Endodermal cell (in vitro differentiated cells): ENCODE results near the gene PRRT3. TPM values are rescaled to one million over a fixed set of nuclear protein-coding genes. Genes with fewer than 3 reads are reported as not detected.
A peak's percentile ranks its signal among the peaks of the same experiment; 100 is the strongest.

ENCODE experiments used
- DNase-seq: peaks from one replicate; pipeline ENCODE4 v3.0.0-alpha.2; 2017
- H3K27ac ChIP-seq: 2 replicates; pipeline ENCODE4 v1.5.1; 2013; ENCODE audit warnings: mild to moderate bottlenecking, low read depth, low read length, moderate library complexity
- H3K27me3 ChIP-seq: 2 replicates; pipeline ENCODE4 v1.6.1; 2013; ENCODE audit warnings: mild to moderate bottlenecking, low read length, moderate library complexity; ENCODE audit not compliant: insufficient read depth, control insufficient read depth, poor library complexity, severe bottlenecking
- H3K36me3 ChIP-seq: 2 replicates; pipeline ENCODE4 v1.7.0; 2013; ENCODE audit warnings: mild to moderate bottlenecking, low read length, moderate library complexity; ENCODE audit not compliant: control insufficient read depth, insufficient read depth
- H3K4me1 ChIP-seq: one replicate; pipeline ENCODE4 v1.7.0; 2013; ENCODE audit warnings: low read length; ENCODE audit not compliant: control insufficient read depth, insufficient read depth
- H3K4me3 ChIP-seq: 2 replicates; pipeline ENCODE4 v1.5.1; 2013; ENCODE audit warnings: mild to moderate bottlenecking, low read length, moderate library complexity
- H3K9ac ChIP-seq: 2 replicates; pipeline ENCODE4 v1.6.1; 2013; ENCODE audit warnings: mild to moderate bottlenecking, low read length, moderate library complexity; ENCODE audit not compliant: poor library complexity, severe bottlenecking; ENCODE audit errors: extremely low read depth
- H3K9me3 ChIP-seq: 2 replicates; pipeline ENCODE4 v1.6.1; 2013; ENCODE audit warnings: mild to moderate bottlenecking, low read length, moderate library complexity; ENCODE audit not compliant: control insufficient read depth
- H3K27ac Mint-ChIP-seq: 2 replicates; pipeline ENCODE4 v1.8.0; 2020; ENCODE audit warnings: mixed read lengths
- H3K27me3 Mint-ChIP-seq: 2 replicates; pipeline ENCODE4 v1.8.0; 2021; ENCODE audit warnings: mild to moderate bottlenecking, mixed read lengths; ENCODE audit not compliant: insufficient read depth
- H3K36me3 Mint-ChIP-seq: 2 replicates; pipeline ENCODE4 v1.8.0; 2020; ENCODE audit warnings: low read depth, mixed read lengths
- H3K4me1 Mint-ChIP-seq: 2 replicates; pipeline ENCODE4 v1.8.0; 2020; ENCODE audit warnings: mixed read lengths
- H3K4me3 Mint-ChIP-seq: 2 replicates; pipeline ENCODE4 v1.8.0; 2020; ENCODE audit warnings: mild to moderate bottlenecking, moderate library complexity, mixed read lengths
- H3K9me3 Mint-ChIP-seq: 2 replicates; pipeline ENCODE4 v1.8.0; 2020; ENCODE audit warnings: mild to moderate bottlenecking, mixed read lengths
- WGBS, 2 experiments: methylation state at CpG; one replicate each; pipeline versions ENCODE4 v1.1.5 to v1.1.7; 2013; ENCODE audit warnings: missing lambda C conversion rate in 2 of 2, mixed read lengths in 1 of 2; ENCODE audit not compliant: insufficient coverage in 1 of 2, insufficient read length in 1 of 2; 5-methylcytosine and 5-hydroxymethylcytosine counted together
- total RNA-seq, 2 donors: library from RNA; stranded (reverse); fragmentation: NEBNext Ultra II Directional in 1 of 2; extraction: Animal tissue kit (Norgen Biotek cat#: 25700) in 1 of 2; gene quantifications; 2 replicates in 1 of 2; 3 replicates in 1 of 2; pipeline ENCODE4 v1.2.1, GENCODE V29; 2021
- TF ChIP-seq, protein P1 (sequence below): fragments of 200-600 bp; sonication (generic); conservative IDR thresholded peaks from 2 replicates; pipeline ENCODE4 v1.5.0; 2021; ENCODE audit warnings: antibody characterized with exemption, mild to moderate bottlenecking

PRRT3 gene
- total RNA-seq, 2 donors from 2014 or later: 7.4 to 11.3 TPM

DNA sequence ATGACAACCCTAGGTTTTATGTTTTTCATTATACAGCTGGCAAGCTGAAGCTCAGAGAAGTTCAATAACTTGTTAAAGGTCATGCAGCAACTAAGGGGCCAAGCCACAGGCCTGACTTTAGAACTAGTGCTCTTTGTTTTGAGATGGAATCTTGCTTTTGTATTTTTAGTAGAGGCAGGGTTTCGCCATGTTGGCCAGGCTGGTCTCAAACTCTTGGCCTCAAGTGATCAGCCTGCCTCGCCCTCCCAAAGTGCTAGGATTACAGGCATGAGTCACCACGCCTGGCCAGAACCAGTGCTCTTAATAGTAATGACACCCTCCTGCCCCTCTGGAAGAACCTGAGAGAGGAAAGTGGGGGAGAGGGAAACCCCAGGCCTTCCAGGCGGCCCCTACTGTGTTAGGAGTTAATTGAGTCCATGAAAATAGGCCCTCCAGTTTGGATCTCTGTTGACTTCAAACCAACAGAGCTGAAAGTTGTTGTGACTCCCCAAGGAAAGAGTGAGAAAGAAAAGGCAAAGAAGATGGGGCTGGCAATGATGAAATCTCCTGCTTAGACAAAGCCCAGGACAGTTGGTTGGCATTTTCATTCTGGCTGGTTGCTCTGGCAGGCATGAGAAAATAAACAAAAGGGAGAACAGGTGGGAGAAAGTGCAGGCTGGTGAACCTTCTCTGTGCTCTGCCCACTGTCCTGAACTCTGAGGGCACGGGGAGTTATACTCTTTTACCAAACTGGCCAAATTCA is 3.6 kb upstream of the PRRT3 start:
- WGBS, 2 experiments: 72 to 90% methylated on average over 3 to 5 of the region's 5 CpGs
- Mint-ChIP-seq H3K4me1 (peaks cover 13% of the 10 kb centered on the region), H3K27ac (no peak overlapping the region), H3K9me3 (no peaks in the 10 kb centered on the region), H3K36me3 (no peaks in the 10 kb centered on the region), H3K4me3 (no peak overlapping the region), H3K27me3 (peaks cover 11% of the 10 kb centered on the region)
- H3K4me3 ChIP-seq: no peak overlapping the region
- TF ChIP-seq, protein P1, sequence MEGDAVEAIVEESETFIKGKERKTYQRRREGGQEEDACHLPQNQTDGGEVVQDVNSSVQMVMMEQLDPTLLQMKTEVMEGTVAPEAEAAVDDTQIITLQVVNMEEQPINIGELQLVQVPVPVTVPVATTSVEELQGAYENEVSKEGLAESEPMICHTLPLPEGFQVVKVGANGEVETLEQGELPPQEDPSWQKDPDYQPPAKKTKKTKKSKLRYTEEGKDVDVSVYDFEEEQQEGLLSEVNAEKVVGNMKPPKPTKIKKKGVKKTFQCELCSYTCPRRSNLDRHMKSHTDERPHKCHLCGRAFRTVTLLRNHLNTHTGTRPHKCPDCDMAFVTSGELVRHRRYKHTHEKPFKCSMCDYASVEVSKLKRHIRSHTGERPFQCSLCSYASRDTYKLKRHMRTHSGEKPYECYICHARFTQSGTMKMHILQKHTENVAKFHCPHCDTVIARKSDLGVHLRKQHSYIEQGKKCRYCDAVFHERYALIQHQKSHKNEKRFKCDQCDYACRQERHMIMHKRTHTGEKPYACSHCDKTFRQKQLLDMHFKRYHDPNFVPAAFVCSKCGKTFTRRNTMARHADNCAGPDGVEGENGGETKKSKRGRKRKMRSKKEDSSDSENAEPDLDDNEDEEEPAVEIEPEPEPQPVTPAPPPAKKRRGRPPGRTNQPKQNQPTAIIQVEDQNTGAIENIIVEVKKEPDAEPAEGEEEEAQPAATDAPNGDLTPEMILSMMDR: no peak
- DNase-seq: no peak
- H3K9ac ChIP-seq: no peak overlapping the region
- H3K27me3 ChIP-seq: no peaks in the 10 kb centered on the region
- H3K27ac ChIP-seq: no peak overlapping the region
- H3K9me3 ChIP-seq: no peaks in the 10 kb centered on the region
- H3K36me3 ChIP-seq: no peaks in the 10 kb centered on the region
- H3K4me1 ChIP-seq: no peaks in the 10 kb centered on the region

DNA sequence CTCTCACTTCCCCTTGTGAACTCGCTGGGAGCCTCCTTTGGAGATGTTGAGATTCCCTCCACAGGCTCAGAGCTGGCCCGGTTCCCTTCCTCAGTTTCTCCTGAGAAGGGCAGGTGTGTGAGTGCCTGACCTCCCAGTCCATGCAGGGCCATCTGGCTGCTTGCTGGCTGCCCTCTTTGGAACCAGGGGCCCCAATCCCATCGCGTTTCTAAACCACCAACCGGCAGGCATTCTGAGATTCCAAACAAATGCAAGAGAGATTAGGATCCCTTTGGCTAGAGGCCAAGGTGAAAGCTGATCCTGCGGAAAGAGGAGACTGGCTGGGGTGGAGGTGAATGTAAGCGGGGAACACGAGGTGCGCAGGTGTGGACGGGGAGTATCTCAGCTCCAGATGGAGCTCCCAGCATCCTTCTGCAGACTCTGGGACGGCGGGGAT is 2.9 kb upstream of the PRRT3 start:
- H3K4me3 ChIP-seq: no peak overlapping the region
- H3K9me3 Mint-ChIP-seq: no peaks in the 10 kb centered on the region
- H3K36me3 Mint-ChIP-seq: no peaks in the 10 kb centered on the region
- no peak overlapping the region for H3K4me3 Mint-ChIP-seq
- no peak overlapping the region for H3K27ac ChIP-seq
- 38 to 45% methylated on average over 7 to 12 of the region's 12 CpGs for whole genome bisulfite sequencing, 2 experiments
- H3K27ac Mint-ChIP-seq: no peak overlapping the region
- H3K4me1 Mint-ChIP-seq: peaks cover 13% of the 10 kb centered on the region
- DNase-seq: peak; percentile 75
- no peaks in the 10 kb centered on the region for H3K27me3 ChIP-seq
- no peaks in the 10 kb centered on the region for H3K4me1 ChIP-seq
- no peaks in the 10 kb centered on the region for H3K36me3 ChIP-seq
- no peak overlapping the region for H3K9ac ChIP-seq
- no peaks in the 10 kb centered on the region for H3K9me3 ChIP-seq
- H3K27me3 Mint-ChIP-seq: peaks cover 11% of the 10 kb centered on the region
- TF ChIP-seq, protein P1: no peak

DNA sequence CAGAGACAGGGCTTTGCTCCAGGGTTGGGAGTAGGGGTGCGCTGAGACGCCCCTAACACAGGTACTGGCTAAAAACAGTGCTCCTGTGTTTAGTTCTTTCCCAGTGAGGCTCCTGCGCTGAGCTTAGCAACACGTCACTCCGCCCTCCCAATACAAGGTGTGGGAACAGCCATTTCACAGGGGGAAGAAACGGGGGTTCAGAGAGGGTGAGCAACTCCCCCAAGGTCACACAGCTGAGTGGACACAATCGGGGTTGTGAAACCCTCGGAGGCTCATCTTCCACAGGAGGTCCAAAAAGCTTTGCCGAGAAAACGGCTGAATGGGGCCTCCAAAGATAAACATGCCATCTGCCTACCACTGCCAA is 628 bp downstream of the PRRT3 start:
- TF ChIP-seq, protein P1: no peak
- no peaks in the 10 kb centered on the region for H3K9me3 Mint-ChIP-seq
- WGBS, 2 experiments: 47 to 50% methylated on average over 10 of the region's 10 CpGs
- Histone ChIP-seq H3K36me3 (no peaks in the 10 kb centered on the region), H3K4me1 (no peaks in the 10 kb centered on the region), H3K27ac (no peak overlapping the region), H3K9ac (no peak overlapping the region), H3K27me3 (no peaks in the 10 kb centered on the region), H3K4me3 (peak overlapping the region; percentile 75), H3K9me3 (no peaks in the 10 kb centered on the region)
- H3K4me1 Mint-ChIP-seq: peaks cover 13% of the 10 kb centered on the region
- H3K4me3 Mint-ChIP-seq: peak overlapping the region; percentile 62
- DNase-seq: no peak
- H3K27me3 Mint-ChIP-seq: peaks cover 19% of the 10 kb centered on the region
- H3K36me3 Mint-ChIP-seq: peaks cover 4% of the 10 kb centered on the region
- no peak overlapping the region for H3K27ac Mint-ChIP-seq
